ENCODE results near the gene MLKL. TPM values are rescaled to one million over a fixed set of nuclear protein-coding genes. Genes with fewer than 3 reads are reported as not detected.

MLKL gene
- total RNA-seq, 4 donors from 2014 or later: 1.2 to 4.6 (median 2.9) TPM

GRCh38 chr16:74649839-74650504 lies 50.7 kb downstream of the MLKL start:
- no peak for TF ChIP-seq CTCF (IDR thresholded peaks at IDR 0.05 in 4 of 5, conservative IDR thresholded peaks at IDR 0.05 in 1 of 5)
- no peak for TF ChIP-seq POLR2A (IDR thresholded peaks at IDR 0.05)
- intact Hi-C loops (cut with DNase I; ENCODE audit: low total_unique reads): no loop called here
- H3K36me3 ChIP-seq: peaks cover 0 to 39% of the 10 kb centered on the region in 2 donors
- H3K27me3 ChIP-seq: no peaks in the 10 kb centered on the region
- H3K27ac ChIP-seq: no peak overlapping the region
- H3K4me3 ChIP-seq: no peak overlapping the region
- no peaks in the 10 kb centered on the region for H3K9me3 ChIP-seq
- DNase-seq: no peak
- no peaks in the 10 kb centered on the region for H3K4me1 ChIP-seq
- no peak for ATAC-seq
- in situ Hi-C loops (cut with MboI; ENCODE audit: low sequenced_read_pairs in 4 of 4): no loop called here

- TF ChIP-seq POLR2A (IDR thresholded peaks at IDR 0.05) (no peak), CTCF (IDR thresholded peaks at IDR 0.05 in 4 of 5, conservative IDR thresholded peaks at IDR 0.05 in 1 of 5) (no peak)
- Histone ChIP-seq H3K27me3 (no peaks in the 10 kb centered on the region), H3K4me1 (no peaks in the 10 kb centered on the region), H3K9me3 (no peaks in the 10 kb centered on the region), H3K36me3 (peaks cover 0 to 52% of the 10 kb centered on the region in 2 donors), H3K27ac (no peak overlapping the region), H3K4me3 (no peak overlapping the region)
- in situ Hi-C loops (cut with MboI; ENCODE audit: low sequenced_read_pairs in 4 of 4) (no loop called here), intact Hi-C loops (cut with DNase I; ENCODE audit: low total_unique reads) (no loop called here)
- no peak for DNase-seq
- no peak for ATAC-seq
These were observed 58.7 kb downstream of the MLKL start for GRCh38 chr16:74641969-74642368.

- no peaks in the 10 kb centered on the region for H3K9me3 ChIP-seq
- H3K36me3 ChIP-seq: peaks cover 0 to 59% of the 10 kb centered on the region in 2 donors
These were observed 62.8 kb downstream of the MLKL start for GRCh38 chr16:74637742-74638453.

GRCh38 chr16:74635303-74635702 lies 65.4 kb downstream of the MLKL start:
- Histone ChIP-seq H3K9me3 (no peaks in the 10 kb centered on the region), H3K4me1 (no peaks in the 10 kb centered on the region), H3K36me3 (peaks cover 2 to 74% of the 10 kb centered on the region in 2 donors), H3K27ac (no peak overlapping the region), H3K4me3 (no peak overlapping the region), H3K27me3 (no peaks in the 10 kb centered on the region)
- ATAC-seq: no peak
- no peak for TF ChIP-seq POLR2A (IDR thresholded peaks at IDR 0.05)
- TF ChIP-seq CTCF (IDR thresholded peaks at IDR 0.05 in 4 of 5, conservative IDR thresholded peaks at IDR 0.05 in 1 of 5): no peak
- in situ Hi-C loops (cut with MboI; ENCODE audit: low sequenced_read_pairs in 4 of 4): no loop called here
- intact Hi-C loops (cut with DNase I; ENCODE audit: low total_unique reads): no loop called here
- DNase-seq: no peak

More at GRCh38 chr16:74637742-74638453, 62.8 kb downstream of the MLKL start:
- H3K27me3 ChIP-seq: no peaks in the 10 kb centered on the region
- H3K4me3 ChIP-seq: no peak overlapping the region
- no peak overlapping the region for H3K27ac ChIP-seq
- no peak for ATAC-seq
- no peaks in the 10 kb centered on the region for H3K4me1 ChIP-seq
- DNase-seq: no peak
- in situ Hi-C loops (cut with MboI; ENCODE audit: low sequenced_read_pairs in 4 of 4): no loop called here
- intact Hi-C loops (cut with DNase I; ENCODE audit: low total_unique reads): no loop called here
- TF ChIP-seq CTCF (IDR thresholded peaks at IDR 0.05 in 4 of 5, conservative IDR thresholded peaks at IDR 0.05 in 1 of 5): no peak
- no peak for TF ChIP-seq POLR2A (IDR thresholded peaks at IDR 0.05)
